Measurements from ENCODE around the gene COCH.

Gene COCH

GRCh38 chr14:30884901-30885300 is 10.5 kb downstream of the COCH start:
- Histone ChIP-seq H3K18ac (ENCODE audit: low read depth in 1 of 2, low read length in 2 of 2) (no peak overlapping the region), H2AFZ (ENCODE audit: low read depth, low read length) (no peak overlapping the region), H3K27ac (ENCODE audit: low read length, poor library complexity, severe bottlenecking) (no peak overlapping the region), H3K4me3 (ENCODE audit: insufficient read depth in 1 of 2, low read depth in 1 of 2, low read length in 2 of 2) (no peak overlapping the region), H4K8ac (ENCODE audit: low read length) (no peak overlapping the region), H3K36me3 (ENCODE audit: control insufficient read depth in 1 of 2, insufficient read depth in 2 of 2, low read depth in 1 of 2, low read length in 2 of 2) (peaks cover 3 to 20% of the 10 kb centered on the region in 2 experiments), H2BK120ac (ENCODE audit: low read depth, low read length) (no peak overlapping the region), H3K4ac (ENCODE audit: low read depth in 1 of 2, low read length in 2 of 2) (no peak overlapping the region), H2BK5ac (ENCODE audit: low read depth, low read length, poor library complexity, severe bottlenecking) (no peak overlapping the region), H3K4me1 (ENCODE audit: control insufficient read depth, insufficient read depth, low read depth, low read length) (no peaks in the 10 kb centered on the region), H3K9me3 (ENCODE audit: control insufficient read depth, low read length) (no peaks in the 10 kb centered on the region), H3K14ac (ENCODE audit: low read length in 2 of 2) (no peak overlapping the region), H3K9ac (ENCODE audit: low read length) (no peak overlapping the region), H4K91ac (ENCODE audit: low read length) (no peak overlapping the region), H2BK12ac (ENCODE audit: low read length in 2 of 2) (no peak overlapping the region), H2AK5ac (ENCODE audit: low read length, severe bottlenecking) (no peak overlapping the region), H3K4me2 (ENCODE audit: low read length, poor library complexity, severe bottlenecking) (no peak overlapping the region), H3K27me3 (ENCODE audit: control insufficient read depth in 1 of 2, insufficient read depth in 1 of 2, low read length in 2 of 2) (no peaks in the 10 kb centered on the region), H3K79me1 (replicated peaks; ENCODE audit: low read length, poor library complexity, severe bottlenecking) (no peaks in the 10 kb centered on the region), H3K23ac (ENCODE audit: low read length in 2 of 2) (no peak overlapping the region), H2BK15ac (ENCODE audit: low read depth, poor library complexity, severe bottlenecking) (no peak overlapping the region)
- 90% methylated on average over 2 of the region's 3 CpGs for WGBS
- DNase-seq: no peak

GRCh38 chr14:30885840-30886740 is 11.7 kb downstream of the COCH start:
- no peaks in the 10 kb centered on the region for H3K9me3 ChIP-seq (ENCODE audit: control insufficient read depth, low read length)
- H2BK5ac ChIP-seq (ENCODE audit: low read depth, low read length, poor library complexity, severe bottlenecking): no peak overlapping the region
- H3K4me3 ChIP-seq (ENCODE audit: insufficient read depth in 1 of 2, low read depth in 1 of 2, low read length in 2 of 2): no peak overlapping the region
- H3K36me3 ChIP-seq (ENCODE audit: control insufficient read depth in 1 of 2, insufficient read depth in 2 of 2, low read depth in 1 of 2, low read length in 2 of 2): peaks cover 3 to 21% of the 10 kb centered on the region in 2 experiments
- no peak overlapping the region for H3K9ac ChIP-seq (ENCODE audit: low read length)
- no peak overlapping the region for H3K14ac ChIP-seq (ENCODE audit: low read length in 2 of 2)
- H2BK12ac ChIP-seq (ENCODE audit: low read length in 2 of 2): no peak overlapping the region
- no peak overlapping the region for H2BK15ac ChIP-seq (ENCODE audit: low read depth, poor library complexity, severe bottlenecking)
- DNase-seq: no peak
- H4K8ac ChIP-seq (ENCODE audit: low read length): no peak overlapping the region
- H2AK5ac ChIP-seq (ENCODE audit: low read length, severe bottlenecking): no peak overlapping the region
- H3K27ac ChIP-seq (ENCODE audit: low read length, poor library complexity, severe bottlenecking): no peak overlapping the region
- H2BK120ac ChIP-seq (ENCODE audit: low read depth, low read length): no peak overlapping the region
- H2AFZ ChIP-seq (ENCODE audit: low read depth, low read length): no peak overlapping the region
- H3K18ac ChIP-seq (ENCODE audit: low read depth in 1 of 2, low read length in 2 of 2): no peak overlapping the region
- H3K79me1 ChIP-seq (replicated peaks; ENCODE audit: low read length, poor library complexity, severe bottlenecking): no peaks in the 10 kb centered on the region
- no peak overlapping the region for H4K91ac ChIP-seq (ENCODE audit: low read length)
- H3K23ac ChIP-seq (ENCODE audit: low read length in 2 of 2): no peak overlapping the region
- H3K4ac ChIP-seq (ENCODE audit: low read depth in 1 of 2, low read length in 2 of 2): no peak overlapping the region
- no peaks in the 10 kb centered on the region for H3K27me3 ChIP-seq (ENCODE audit: control insufficient read depth in 1 of 2, insufficient read depth in 1 of 2, low read length in 2 of 2)
- H3K4me1 ChIP-seq (ENCODE audit: control insufficient read depth, insufficient read depth, low read depth, low read length): no peaks in the 10 kb centered on the region
- no peak overlapping the region for H3K4me2 ChIP-seq (ENCODE audit: low read length, poor library complexity, severe bottlenecking)
- WGBS: 100% methylated on average over 6 of the region's 7 CpGs

DNA sequence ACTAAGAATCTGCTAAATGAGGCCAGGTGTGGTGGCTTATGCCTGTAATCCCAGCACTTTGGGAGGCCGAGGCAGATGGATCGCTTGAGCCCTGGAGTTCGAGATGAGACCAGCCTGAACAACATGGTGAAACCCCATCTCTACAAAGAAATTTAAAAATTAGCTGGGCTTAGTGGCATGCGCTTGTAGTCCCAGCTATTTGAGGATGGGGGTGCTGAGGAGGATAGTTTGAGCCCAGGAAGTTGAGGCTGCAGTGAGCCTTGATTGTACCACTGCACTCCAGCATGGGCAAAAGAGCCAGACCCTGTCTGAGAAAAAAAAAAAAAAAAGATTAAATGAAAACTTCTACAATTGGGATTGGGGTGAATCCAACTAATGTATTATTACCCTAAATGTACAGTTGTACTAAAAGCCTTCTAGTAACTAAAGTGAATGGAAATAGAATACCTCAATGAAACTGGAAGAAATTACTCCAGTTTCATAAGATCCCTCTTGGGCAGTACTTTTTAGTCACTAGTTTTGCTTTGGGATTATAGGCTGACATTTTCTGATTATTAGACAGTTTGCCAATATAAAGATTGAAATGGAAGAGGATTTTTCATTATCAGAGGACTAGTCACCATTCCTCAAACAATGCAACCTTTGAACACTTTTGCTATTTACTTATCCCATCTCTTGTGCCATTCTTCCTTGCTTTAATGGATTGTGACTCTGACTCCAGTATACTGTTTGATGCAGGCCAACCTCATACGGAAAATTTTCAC is 14.3 kb downstream of the COCH start:
- Histone ChIP-seq H3K14ac (ENCODE audit: low read length in 2 of 2) (no peak overlapping the region), H3K9me3 (ENCODE audit: control insufficient read depth, low read length) (no peaks in the 10 kb centered on the region), H2BK5ac (ENCODE audit: low read depth, low read length, poor library complexity, severe bottlenecking) (no peak overlapping the region), H3K4me1 (ENCODE audit: control insufficient read depth, insufficient read depth, low read depth, low read length) (no peaks in the 10 kb centered on the region), H3K27me3 (ENCODE audit: control insufficient read depth in 1 of 2, insufficient read depth in 1 of 2, low read length in 2 of 2) (no peaks in the 10 kb centered on the region), H2BK12ac (ENCODE audit: low read length in 2 of 2) (no peak overlapping the region), H3K27ac (ENCODE audit: low read length, poor library complexity, severe bottlenecking) (no peak overlapping the region), H3K9ac (ENCODE audit: low read length) (no peak overlapping the region), H3K23ac (ENCODE audit: low read length in 2 of 2) (no peak overlapping the region), H2AK5ac (ENCODE audit: low read length, severe bottlenecking) (no peak overlapping the region), H2BK15ac (ENCODE audit: low read depth, poor library complexity, severe bottlenecking) (no peak overlapping the region), H4K91ac (ENCODE audit: low read length) (no peak overlapping the region), H3K18ac (ENCODE audit: low read depth in 1 of 2, low read length in 2 of 2) (no peak overlapping the region), H3K4me2 (ENCODE audit: low read length, poor library complexity, severe bottlenecking) (no peak overlapping the region), H2BK120ac (ENCODE audit: low read depth, low read length) (no peak overlapping the region), H4K8ac (ENCODE audit: low read length) (no peak overlapping the region), H3K36me3 (ENCODE audit: control insufficient read depth in 1 of 2, insufficient read depth in 2 of 2, low read depth in 1 of 2, low read length in 2 of 2) (peaks cover 6 to 28% of the 10 kb centered on the region in 2 experiments), H2AFZ (ENCODE audit: low read depth, low read length) (no peak overlapping the region), H3K4me3 (ENCODE audit: insufficient read depth in 1 of 2, low read depth in 1 of 2, low read length in 2 of 2) (no peak overlapping the region), H3K4ac (ENCODE audit: low read depth in 1 of 2, low read length in 2 of 2) (no peak overlapping the region), H3K79me1 (replicated peaks; ENCODE audit: low read length, poor library complexity, severe bottlenecking) (no peaks in the 10 kb centered on the region)
- no peak for DNase-seq
- WGBS: 95% methylated on average over 4 of the region's 5 CpGs

DNA sequence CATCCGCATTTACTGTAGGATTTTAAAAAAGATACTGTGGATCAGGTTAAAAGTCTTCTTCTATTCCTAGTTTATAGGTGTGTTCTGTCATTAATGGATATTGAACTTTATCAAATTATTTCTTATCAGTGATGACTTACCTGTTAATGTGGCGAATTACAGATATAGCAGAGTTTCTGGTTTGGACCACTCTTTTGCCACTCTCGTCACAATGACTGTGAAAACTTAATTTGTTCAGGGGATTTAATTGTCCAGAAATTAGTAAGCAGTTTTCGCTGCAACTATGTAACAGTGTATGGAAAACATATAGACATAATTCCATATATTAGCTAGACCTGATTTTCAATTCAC is 14.9 kb downstream of the COCH start:
- Histone ChIP-seq H3K27me3 (ENCODE audit: control insufficient read depth in 1 of 2, insufficient read depth in 1 of 2, low read length in 2 of 2) (no peaks in the 10 kb centered on the region), H2AFZ (ENCODE audit: low read depth, low read length) (no peak overlapping the region), H3K14ac (ENCODE audit: low read length in 2 of 2) (no peak overlapping the region), H4K91ac (ENCODE audit: low read length) (no peak overlapping the region), H3K9me3 (ENCODE audit: control insufficient read depth, low read length) (no peaks in the 10 kb centered on the region), H3K4me2 (ENCODE audit: low read length, poor library complexity, severe bottlenecking) (no peak overlapping the region), H2AK5ac (ENCODE audit: low read length, severe bottlenecking) (no peak overlapping the region), H3K36me3 (ENCODE audit: control insufficient read depth in 1 of 2, insufficient read depth in 2 of 2, low read depth in 1 of 2, low read length in 2 of 2) (peaks cover 6 to 34% of the 10 kb centered on the region in 2 experiments), H3K23ac (ENCODE audit: low read length in 2 of 2) (no peak overlapping the region), H4K8ac (ENCODE audit: low read length) (no peak overlapping the region), H2BK15ac (ENCODE audit: low read depth, poor library complexity, severe bottlenecking) (no peak overlapping the region), H3K4me1 (ENCODE audit: control insufficient read depth, insufficient read depth, low read depth, low read length) (no peaks in the 10 kb centered on the region), H3K79me1 (replicated peaks; ENCODE audit: low read length, poor library complexity, severe bottlenecking) (no peaks in the 10 kb centered on the region), H3K4me3 (ENCODE audit: insufficient read depth in 1 of 2, low read depth in 1 of 2, low read length in 2 of 2) (no peak overlapping the region), H2BK5ac (ENCODE audit: low read depth, low read length, poor library complexity, severe bottlenecking) (no peak overlapping the region), H3K9ac (ENCODE audit: low read length) (no peak overlapping the region), H3K27ac (ENCODE audit: low read length, poor library complexity, severe bottlenecking) (no peak overlapping the region), H2BK12ac (ENCODE audit: low read length in 2 of 2) (no peak overlapping the region), H3K4ac (ENCODE audit: low read depth in 1 of 2, low read length in 2 of 2) (no peak overlapping the region), H3K18ac (ENCODE audit: low read depth in 1 of 2, low read length in 2 of 2) (no peak overlapping the region), H2BK120ac (ENCODE audit: low read depth, low read length) (no peak overlapping the region)
- DNase-seq: no peak
- WGBS: 50% methylated on average over 2 of the region's 4 CpGs

All from mesenchymal stem cell (in vitro differentiated cells and primary cell).